ENCODE data around the gene ATP8A2.

- TF ChIP-seq, protein P1, sequence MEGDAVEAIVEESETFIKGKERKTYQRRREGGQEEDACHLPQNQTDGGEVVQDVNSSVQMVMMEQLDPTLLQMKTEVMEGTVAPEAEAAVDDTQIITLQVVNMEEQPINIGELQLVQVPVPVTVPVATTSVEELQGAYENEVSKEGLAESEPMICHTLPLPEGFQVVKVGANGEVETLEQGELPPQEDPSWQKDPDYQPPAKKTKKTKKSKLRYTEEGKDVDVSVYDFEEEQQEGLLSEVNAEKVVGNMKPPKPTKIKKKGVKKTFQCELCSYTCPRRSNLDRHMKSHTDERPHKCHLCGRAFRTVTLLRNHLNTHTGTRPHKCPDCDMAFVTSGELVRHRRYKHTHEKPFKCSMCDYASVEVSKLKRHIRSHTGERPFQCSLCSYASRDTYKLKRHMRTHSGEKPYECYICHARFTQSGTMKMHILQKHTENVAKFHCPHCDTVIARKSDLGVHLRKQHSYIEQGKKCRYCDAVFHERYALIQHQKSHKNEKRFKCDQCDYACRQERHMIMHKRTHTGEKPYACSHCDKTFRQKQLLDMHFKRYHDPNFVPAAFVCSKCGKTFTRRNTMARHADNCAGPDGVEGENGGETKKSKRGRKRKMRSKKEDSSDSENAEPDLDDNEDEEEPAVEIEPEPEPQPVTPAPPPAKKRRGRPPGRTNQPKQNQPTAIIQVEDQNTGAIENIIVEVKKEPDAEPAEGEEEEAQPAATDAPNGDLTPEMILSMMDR (IDR thresholded peaks at IDR 0.05): no peak
- no peak for TF ChIP-seq POLR2A (IDR thresholded peaks at IDR 0.05)
- no peak for TF ChIP-seq EP300 (IDR thresholded peaks at IDR 0.05; ENCODE audit: low read depth)
Observed at GRCh38 chr13:25768376-25768775, 396.6 kb downstream of the ATP8A2 start.

Data from transverse colon (tissue), 3 donors.